HCT116 (cell line): ENCODE results near the gene CUX1. TPM values are rescaled to one million over a fixed set of nuclear protein-coding genes. Genes with fewer than 3 reads are reported as not detected.

Experiments
- ATAC-seq: fragments of 200-7000 bp; cut with Tn5 transposase; 2 replicates; pipeline ENCODE4 v1.9.1; 2020; ENCODE audit warnings: mild to moderate bottlenecking, moderate library complexity
- BruUV-seq: library from RNA; stranded (reverse); fragments of 400-500 nt; replicated peaks from 2 replicates; lab custom pipeline; 2021; lab: Mats Ljungman, UMichigan
- CTCF ChIA-PET: fragments of 300-600 bp; sonication (Branson Sonifier 250); formaldehyde crosslinking; loops from one replicate; lab custom pipeline; 2021; ENCODE audit warnings: antibody characterized with exemption; lab: Charles Lee
- POLR2A ChIA-PET: fragments of 300-600, 350-600 bp; sonication (Branson Sonifier 250); formaldehyde crosslinking; loops from one replicate; lab custom pipeline; 2021; ENCODE audit warnings: antibody characterized with exemption; lab: Charles Lee
- RAD21 ChIA-PET, 2 experiments: fragments of 300-600 bp; sonication (Branson Sonifier 250); formaldehyde crosslinking; loops; one replicate each; lab custom pipeline; 2023; ENCODE audit warnings: low total read pairs in 2 of 2; ENCODE audit not compliant: uncharacterized antibody in 2 of 2, unreplicated experiment in 2 of 2, low non-redundant PET in 1 of 2; lab: Charles Lee
- DNase-seq: peaks from one replicate; pipeline ENCODE4 v3.0.0-alpha.2; 2010; ENCODE audit warnings: low read depth, low spot score
- H2AFZ ChIP-seq: fragments of 200-600 bp; shearing (Covaris generic), sonication (generic); 2 replicates; pipeline ENCODE4 v1.6.1; 2017; ENCODE audit warnings: low read depth, mixed run types, mixed read lengths, antibody characterized with exemption, low read length; ENCODE audit not compliant: poor library complexity, severe bottlenecking
- H3K27ac ChIP-seq: 2 replicates; pipeline ENCODE4 v1.5.1; 2012; ENCODE audit warnings: low read depth, low read length
- H3K27me3 ChIP-seq: fragments of 200-600 bp; sonication (generic); 2 replicates; pipeline ENCODE4 v1.6.1; 2016; ENCODE audit warnings: mixed run types, low read length, mixed read lengths; ENCODE audit not compliant: insufficient read depth
- H3K36me3 ChIP-seq, 2 experiments: fragments of 200-500 bp in 1 of 2; fragments of 200-600 bp in 1 of 2; sonication (Bioruptor generic) in 1 of 2; sonication (generic) in 1 of 2; 2 replicates each; pipeline versions ENCODE4 v1.5.1 to v1.6.1; 2014 to 2016; ENCODE audit warnings: low read length in 2 of 2, inconsistent platforms in 1 of 2, mixed read lengths in 1 of 2, mixed run types in 1 of 2; ENCODE audit not compliant: insufficient read depth in 2 of 2, control insufficient read depth in 1 of 2
- H3K4me1 ChIP-seq, 2 experiments: fragments of 200-600 bp in 1 of 2; sonication (generic) in 1 of 2; 2 replicates each; pipeline versions ENCODE4 v1.5.1 to v1.6.1; 2012 to 2017; ENCODE audit warnings: low read length in 2 of 2, inconsistent platforms in 1 of 2, mild to moderate bottlenecking in 1 of 2, mixed read lengths in 1 of 2, mixed run types in 1 of 2, moderate library complexity in 1 of 2; ENCODE audit not compliant: insufficient read depth in 2 of 2, control insufficient read depth in 1 of 2
- H3K4me2 ChIP-seq: fragments of 200-600 bp; sonication (generic); 2 replicates; pipeline ENCODE4 v1.6.1; 2017; ENCODE audit warnings: mixed run types, low read length, mixed read lengths
- H3K4me3 ChIP-seq, 2 experiments: fragments of 200-600 bp in 1 of 2; sonication (generic) in 1 of 2; replicated peaks in 1 of 2; 2 replicates each; pipeline ENCODE4 v1.5.1; 2011 to 2016; ENCODE audit warnings: low read length in 2 of 2, control low read depth in 1 of 2, low read depth in 1 of 2, mild to moderate bottlenecking in 1 of 2, mixed read lengths in 1 of 2, mixed run types in 1 of 2
- H3K79me2 ChIP-seq: fragments of 200-600 bp; sonication (generic); 2 replicates; pipeline ENCODE4 v1.6.1; 2017; ENCODE audit warnings: mild to moderate bottlenecking, mixed run types, low read length, moderate library complexity, mixed read lengths; ENCODE audit not compliant: insufficient read depth
- H3K9ac ChIP-seq: fragments of 200-600 bp; sonication (generic); 2 replicates; pipeline ENCODE4 v1.6.1; 2016; ENCODE audit warnings: low read length, mixed read lengths
- H3K9me2 ChIP-seq: fragments of 200-600 bp; sonication (generic), shearing (Covaris generic); 2 replicates; pipeline ENCODE4 v1.6.1; 2017; ENCODE audit warnings: mixed run types, mild to moderate bottlenecking, moderate library complexity; ENCODE audit not compliant: insufficient read depth
- H3K9me3 ChIP-seq, 2 experiments: fragments of 200-500 bp in 1 of 2; fragments of 200-600 bp in 1 of 2; sonication (Bioruptor generic) in 1 of 2; sonication (generic) in 1 of 2; 2 replicates each; pipeline ENCODE4 v1.6.1; 2014 to 2017; ENCODE audit warnings: low read length in 2 of 2, mixed read lengths in 2 of 2, inconsistent platforms in 1 of 2, low read depth in 1 of 2, mild to moderate bottlenecking in 1 of 2, mixed run types in 1 of 2, moderate library complexity in 1 of 2; ENCODE audit not compliant: control insufficient read depth in 1 of 2, insufficient read depth in 1 of 2
- H4K20me1 ChIP-seq: fragments of 200-600 bp; sonication (generic), shearing (Covaris generic); 2 replicates; pipeline ENCODE4 v1.6.1; 2017; ENCODE audit warnings: mixed run types, mild to moderate bottlenecking, moderate library complexity; ENCODE audit not compliant: insufficient read depth
- CEBPB ChIP-seq: IDR thresholded peaks from 2 replicates; pipeline ENCODE4 v1.6.1; 2012; ENCODE audit warnings: low read depth
- ELF1 ChIP-seq: IDR thresholded peaks from 2 replicates; pipeline ENCODE4 v1.6.1; 2012; ENCODE audit warnings: low read depth, borderline replicate concordance
- FOSL1 ChIP-seq: IDR thresholded peaks from 2 replicates; pipeline ENCODE4 v1.6.1; 2012; ENCODE audit warnings: low read depth
- MAX ChIP-seq: IDR thresholded peaks from 2 replicates; pipeline ENCODE4 v1.6.1; 2012
- POLR2A ChIP-seq: IDR thresholded peaks from 2 replicates; pipeline ENCODE4 v1.7.0; 2011; ENCODE audit warnings: borderline replicate concordance; ENCODE audit not compliant: insufficient read depth, insufficient read length; ENCODE audit errors: extremely low read depth
- POLR2AphosphoS5 ChIP-seq: IDR thresholded peaks from 2 replicates; pipeline ENCODE4 v1.6.1; 2011; ENCODE audit warnings: mild to moderate bottlenecking, low read depth, low read length, moderate library complexity
- RAD21 ChIP-seq: IDR thresholded peaks from 2 replicates; pipeline ENCODE4 v1.6.1; 2012; ENCODE audit warnings: low read depth, mild to moderate bottlenecking
- SP1 ChIP-seq: IDR thresholded peaks from 2 replicates; pipeline ENCODE4 v1.6.1; 2012; ENCODE audit warnings: low read depth
- SRF ChIP-seq: IDR thresholded peaks from 2 replicates; pipeline ENCODE4 v1.6.1; 2012; ENCODE audit warnings: low read depth
- TCF7L2 ChIP-seq: IDR thresholded peaks from 2 replicates; pipeline ENCODE4 v1.7.0; 2011; ENCODE audit warnings: borderline replicate concordance, inconsistent platforms; ENCODE audit not compliant: insufficient read depth, insufficient read length; ENCODE audit errors: extremely low read depth
- ZBTB33 ChIP-seq: IDR thresholded peaks from 2 replicates; pipeline ENCODE4 v1.6.1; 2011; ENCODE audit warnings: mild to moderate bottlenecking, low read length, moderate library complexity; ENCODE audit not compliant: insufficient replicate concordance; ENCODE audit errors: extremely low read depth
- ZFX ChIP-seq: fragments of 450-650 bp; IDR thresholded peaks from 2 replicates; pipeline ENCODE4 v1.6.1; 2017
- intact Hi-C: fragments of 100-400 bp; cut with micrococcal nuclease; formaldehyde crosslinking; loops from 2 replicates; pipeline ENCODE4 v1.10.0; 2022
- total RNA-seq: library from RNA; stranded (reverse); gene quantifications from one replicate; pipeline ENCODE4 v1.2.1, GENCODE V29; 2021; ENCODE audit not compliant: unreplicated experiment
- TF ChIP-seq, protein P1 (sequence below): IDR thresholded peaks from 2 replicates; pipeline ENCODE4 v1.6.1; 2012

The CUX1 gene
- total RNA-seq, 1 experiment from 2014 or later: 68.9 TPM

GRCh38 chr7:102021841-102022618, 204.6 kb downstream of the CUX1 start (continued):
- TF ChIP-seq, protein P1, sequence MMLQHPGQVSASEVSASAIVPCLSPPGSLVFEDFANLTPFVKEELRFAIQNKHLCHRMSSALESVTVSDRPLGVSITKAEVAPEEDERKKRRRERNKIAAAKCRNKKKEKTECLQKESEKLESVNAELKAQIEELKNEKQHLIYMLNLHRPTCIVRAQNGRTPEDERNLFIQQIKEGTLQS: no peak
- no peak for TF ChIP-seq ZBTB33
- no peak for TF ChIP-seq SP1
- no peak for TF ChIP-seq ZFX
- TF ChIP-seq POLR2AphosphoS5: no peak
- TF ChIP-seq SRF: no peak
- no peak for TF ChIP-seq MAX
- TF ChIP-seq FOSL1: no peak
- no peak for TF ChIP-seq POLR2A

DNA sequence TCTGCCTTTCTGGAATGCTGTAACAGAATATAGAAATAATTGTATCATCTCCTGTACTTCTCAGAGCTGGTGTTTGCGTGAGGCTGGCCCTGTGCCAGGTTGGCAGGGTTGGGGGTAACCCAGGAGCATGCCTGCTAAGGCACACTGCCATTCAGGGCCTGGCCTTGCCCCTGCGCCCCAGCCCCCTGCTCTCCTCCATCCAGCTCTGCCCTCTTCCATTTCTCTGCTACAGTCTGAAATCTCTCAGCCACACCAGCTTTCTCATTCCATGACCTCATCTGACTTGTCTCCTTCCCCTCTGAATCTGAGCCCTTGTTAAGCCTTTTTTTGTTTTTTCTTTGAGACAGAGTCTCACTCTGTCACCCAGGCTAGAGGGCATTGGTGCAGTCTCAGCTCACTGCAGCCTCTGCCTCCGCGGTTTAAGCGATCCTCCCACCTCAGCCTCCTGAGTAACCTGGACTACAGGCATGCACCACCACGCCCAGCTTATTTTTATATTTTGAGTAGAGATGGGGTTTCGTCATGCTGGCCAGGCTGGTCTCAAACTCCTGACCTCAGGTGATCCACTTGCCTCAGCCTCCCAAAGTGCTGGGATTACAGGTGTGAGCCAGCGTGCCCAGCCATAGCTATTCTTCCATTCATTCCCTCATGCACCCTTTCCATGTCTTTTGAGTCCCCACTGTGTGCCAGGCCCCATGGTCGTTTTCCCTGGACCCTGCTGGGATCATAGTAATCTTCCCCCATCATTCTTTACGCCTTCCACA, 206.8 kb downstream of the CUX1 start:
- no peak for TF ChIP-seq ELF1
- TF ChIP-seq, protein P1: no peak
- no peak for TF ChIP-seq MAX
- no peak for TF ChIP-seq RAD21
- TF ChIP-seq POLR2AphosphoS5: no peak
- no peak for TF ChIP-seq TCF7L2
- TF ChIP-seq CEBPB: no peak
- no peak for TF ChIP-seq POLR2A
- peaks cover 0 to 11% of the 10 kb centered on the region in 2 experiments; a peak in 2 of 4 replicates for H3K4me1 ChIP-seq
- no peak overlapping the region for H3K4me3 ChIP-seq
- no peaks in the 10 kb centered on the region for H3K27me3 ChIP-seq
- ATAC-seq (no peak; the same call in 1 of the 2 replicates), DNase-seq (no peak)
- no peaks in the 10 kb centered on the region for H3K36me3 ChIP-seq
- no peaks in the 10 kb centered on the region for H4K20me1 ChIP-seq
- ChIA-PET CTCF (no interaction called here), POLR2A (no interaction called here), RAD21 (no interaction called here)
- 0 out of 2 replicates have a peak, but pooled peaks cover 8% of the 10 kb centered on the region for H3K79me2 ChIP-seq
- intact Hi-C loops: no loop called here
- no peak overlapping the region for H2AFZ ChIP-seq
- H3K9me3 ChIP-seq: no peaks in the 10 kb centered on the region
- BruUV-seq: no TSS peak
- no peaks in the 10 kb centered on the region for H3K9me2 ChIP-seq
- no peak overlapping the region for H3K9ac ChIP-seq
- no peak overlapping the region for H3K4me2 ChIP-seq
- H3K27ac ChIP-seq: no peak overlapping the region
